Prostate gland (tissue), 2 donors: ENCODE measurements around the gene PHLDB1. TPM values are rescaled to one million over a fixed set of nuclear protein-coding genes. Genes with fewer than 3 reads are reported as not detected.

Experiments used
- DNase-seq: peaks from one replicate; pipeline ENCODE4 v3.0.0-alpha.2; 2019; ENCODE audit warnings: low spot score
- H3K27ac ChIP-seq, 2 donors: fragments of 200-600 bp; sonication (generic); 2 replicates each; pipeline ENCODE4 v1.5.1; 2017 to 2019
- H3K27me3 ChIP-seq: fragments of 200-600 bp; sonication (generic); replicated peaks from 2 replicates; pipeline ENCODE4 v1.5.1; 2019; ENCODE audit not compliant: insufficient read depth
- H3K36me3 ChIP-seq, 2 donors: fragments of 200-600 bp; sonication (generic); 1 replicate in 1 of 2; 2 replicates in 1 of 2; pipeline versions ENCODE4 v1.5.1 to v1.8.1; 2017 to 2019
- H3K4me1 ChIP-seq: fragments of 200-600 bp; sonication (generic); replicated peaks from 2 replicates; pipeline ENCODE4 v1.5.1; 2019
- H3K4me3 ChIP-seq, 2 donors: fragments of 200-600 bp; sonication (generic); 2 replicates each; pipeline ENCODE4 v1.5.1; 2017 to 2019
- H3K9me3 ChIP-seq: fragments of 200-600 bp; sonication (generic); 2 replicates; pipeline ENCODE4 v1.5.1; 2017
- POLR2A ChIP-seq: fragments of 450-650 bp; IDR thresholded peaks from one replicate; pipeline ENCODE4 v1.6.1; 2016; ENCODE audit warnings: antibody characterized with exemption, mild to moderate bottlenecking
- POLR2AphosphoS5 ChIP-seq: sonication (generic); formaldehyde crosslinking; IDR thresholded peaks from one replicate; pipeline ENCODE4 v1.6.1; 2017; ENCODE audit warnings: antibody characterized with exemption
- WGBS: methylation state at CpG from one replicate; pipeline ENCODE4 v1.1.5; 2018; 5-methylcytosine and 5-hydroxymethylcytosine counted together
- intact Hi-C: fragments of 100-400 bp; cut with DNase I; formaldehyde crosslinking; loops from one replicate; pipeline ENCODE4 v1.14.2; 2022
- total RNA-seq, 2 donors: library from RNA; depleted of rRNA; stranded (reverse); fragments of >200 nt; gene quantifications; one replicate each; pipeline ENCODE4 v1.1.0, GENCODE V29; 2016
- TF ChIP-seq, protein P1 (sequence below), 4 experiments: fragments of 200-600 bp in 2 of 4; fragments of 450-650 bp in 2 of 4; sonication (generic) in 2 of 4; IDR thresholded peaks; 1 replicate in 3 of 4; 2 replicates in 1 of 4; pipeline ENCODE4 v1.5.1; 2016 to 2019; ENCODE audit warnings: antibody characterized with exemption in 4 of 4, mild to moderate bottlenecking in 2 of 4, moderate library complexity in 2 of 4

PHLDB1 gene
- total RNA-seq, 2 donors from 2014 or later: 74.5 to 113 TPM

GRCh38 chr11:118659953-118660680 lies 52.7 kb downstream of the PHLDB1 start:
- TF ChIP-seq POLR2AphosphoS5 (no peak), POLR2A (no peak)
- TF ChIP-seq, protein P1, sequence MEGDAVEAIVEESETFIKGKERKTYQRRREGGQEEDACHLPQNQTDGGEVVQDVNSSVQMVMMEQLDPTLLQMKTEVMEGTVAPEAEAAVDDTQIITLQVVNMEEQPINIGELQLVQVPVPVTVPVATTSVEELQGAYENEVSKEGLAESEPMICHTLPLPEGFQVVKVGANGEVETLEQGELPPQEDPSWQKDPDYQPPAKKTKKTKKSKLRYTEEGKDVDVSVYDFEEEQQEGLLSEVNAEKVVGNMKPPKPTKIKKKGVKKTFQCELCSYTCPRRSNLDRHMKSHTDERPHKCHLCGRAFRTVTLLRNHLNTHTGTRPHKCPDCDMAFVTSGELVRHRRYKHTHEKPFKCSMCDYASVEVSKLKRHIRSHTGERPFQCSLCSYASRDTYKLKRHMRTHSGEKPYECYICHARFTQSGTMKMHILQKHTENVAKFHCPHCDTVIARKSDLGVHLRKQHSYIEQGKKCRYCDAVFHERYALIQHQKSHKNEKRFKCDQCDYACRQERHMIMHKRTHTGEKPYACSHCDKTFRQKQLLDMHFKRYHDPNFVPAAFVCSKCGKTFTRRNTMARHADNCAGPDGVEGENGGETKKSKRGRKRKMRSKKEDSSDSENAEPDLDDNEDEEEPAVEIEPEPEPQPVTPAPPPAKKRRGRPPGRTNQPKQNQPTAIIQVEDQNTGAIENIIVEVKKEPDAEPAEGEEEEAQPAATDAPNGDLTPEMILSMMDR (IDR thresholded peaks at IDR 0.05): no peak
- no peaks in the 10 kb centered on the region for H3K27me3 ChIP-seq
- H3K9me3 ChIP-seq: no peaks in the 10 kb centered on the region
- no peaks in the 10 kb centered on the region for H3K36me3 ChIP-seq
- DNase-seq: no peak
- H3K27ac ChIP-seq: no peak overlapping the region
- intact Hi-C loops: loop anchor here (5.0 kb wide), 2 partner anchors 53 to 68 kb away; partner anchors contain the start of gene PHLDB1
- no peak overlapping the region for H3K4me3 ChIP-seq
- H3K4me1 ChIP-seq: no peaks in the 10 kb centered on the region
- WGBS: 75% methylated on average over 14 of the region's 14 CpGs

DNA sequence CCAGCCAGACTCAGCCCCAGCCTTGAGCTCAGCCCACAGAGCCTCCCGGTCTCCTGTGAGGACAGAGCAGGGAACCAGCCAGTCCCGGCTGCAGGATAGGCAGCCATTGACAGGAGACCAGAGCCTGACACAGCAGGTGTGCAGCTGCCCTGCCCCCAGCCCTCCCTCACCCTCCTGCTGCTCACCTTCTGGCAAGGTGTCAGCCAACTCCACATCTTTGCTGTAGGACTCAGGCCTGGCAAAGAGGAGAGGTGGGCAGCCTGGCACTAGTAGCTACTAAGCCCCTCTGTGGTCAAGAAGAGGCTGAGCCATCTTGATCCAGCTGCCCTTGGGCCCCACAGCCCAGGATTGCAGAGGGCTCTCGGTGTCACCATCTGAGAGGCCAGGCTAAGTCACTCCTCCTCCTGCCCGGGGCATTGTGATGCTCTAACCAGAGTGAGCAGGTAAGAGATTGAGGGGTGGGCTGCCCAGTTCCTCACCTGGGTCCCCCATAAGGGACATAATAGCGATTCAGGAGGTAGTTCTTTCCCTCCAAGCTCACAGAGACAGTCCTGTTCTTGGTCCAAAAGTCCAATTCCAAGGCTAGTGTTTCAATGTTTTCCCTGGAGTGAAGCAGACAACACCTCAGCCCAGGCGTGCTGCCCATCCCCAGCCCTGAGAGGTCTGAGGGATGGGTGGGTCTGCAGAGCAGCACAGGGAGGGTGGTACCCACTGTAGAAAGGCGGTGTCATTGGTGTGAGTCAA lies 53.4 kb downstream of the PHLDB1 start:
- no peaks in the 10 kb centered on the region for H3K36me3 ChIP-seq
- intact Hi-C loops: no loop called here
- no peaks in the 10 kb centered on the region for H3K4me1 ChIP-seq
- TF ChIP-seq POLR2A (no peak), POLR2AphosphoS5 (no peak)
- TF ChIP-seq, protein P1 (IDR thresholded peaks at IDR 0.05): no peak
- no peak for DNase-seq
- H3K4me3 ChIP-seq: no peak overlapping the region
- 76% methylated on average over 7 of the region's 7 CpGs for WGBS
- H3K9me3 ChIP-seq: no peaks in the 10 kb centered on the region
- no peak overlapping the region for H3K27ac ChIP-seq
- no peaks in the 10 kb centered on the region for H3K27me3 ChIP-seq

GRCh38 chr11:118661425-118662301 lies 54.2 kb downstream of the PHLDB1 start:
- 87% methylated on average over 19 of the region's 19 CpGs for WGBS
- no peak for DNase-seq
- Histone ChIP-seq H3K27ac (no peak overlapping the region), H3K27me3 (no peaks in the 10 kb centered on the region), H3K9me3 (no peaks in the 10 kb centered on the region), H3K4me1 (no peaks in the 10 kb centered on the region), H3K36me3 (no peaks in the 10 kb centered on the region), H3K4me3 (no peak overlapping the region)
- intact Hi-C loops: no loop called here
- no peak for TF ChIP-seq POLR2AphosphoS5
- TF ChIP-seq POLR2A: no peak

DNA sequence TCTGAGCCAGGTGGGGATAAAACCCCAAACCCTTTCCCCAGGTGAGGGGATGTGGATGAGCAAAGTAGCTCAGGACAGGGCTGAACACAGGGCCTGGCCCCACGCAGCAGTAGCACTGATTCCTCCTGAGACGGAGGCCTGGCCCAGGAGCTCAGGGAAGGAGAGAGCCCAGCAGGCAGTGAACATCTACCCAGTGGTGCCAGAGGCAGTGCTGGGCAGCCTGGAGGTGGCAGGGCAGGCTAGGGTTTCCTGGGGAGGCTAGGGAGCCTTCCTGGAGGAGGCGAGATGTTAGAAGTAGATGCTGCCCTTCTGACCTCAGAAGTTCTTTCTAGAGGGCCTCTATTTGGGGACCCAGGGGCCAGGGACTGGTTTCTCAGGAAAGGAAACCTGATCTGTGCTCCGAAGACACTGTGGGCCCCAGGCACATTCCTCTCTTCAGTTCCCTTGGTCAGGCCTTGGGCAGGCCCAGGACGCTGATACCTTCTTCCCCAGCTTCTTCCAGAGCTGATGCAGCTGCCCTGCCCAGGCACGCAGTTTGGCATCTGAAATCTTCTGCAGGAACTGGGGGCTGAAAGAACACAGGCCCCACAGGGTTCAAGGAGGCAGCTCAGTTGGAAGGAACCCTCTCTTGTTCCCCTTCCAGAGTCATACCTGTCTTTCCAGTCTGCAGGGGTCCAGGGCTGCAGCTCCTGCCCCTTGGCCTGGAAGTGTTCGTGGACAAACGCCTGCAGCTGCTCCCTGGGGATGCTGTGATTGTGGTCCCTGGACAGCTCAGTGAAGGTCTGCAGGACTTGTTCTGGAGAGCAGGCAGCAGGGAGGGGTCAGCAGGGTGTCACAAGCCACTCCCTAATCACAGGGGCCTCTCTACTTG lies 55.2 kb downstream of the PHLDB1 start:
- Histone ChIP-seq H3K36me3 (no peaks in the 10 kb centered on the region), H3K9me3 (no peaks in the 10 kb centered on the region), H3K4me3 (no peak overlapping the region), H3K27ac (no peak overlapping the region), H3K27me3 (no peaks in the 10 kb centered on the region), H3K4me1 (no peaks in the 10 kb centered on the region)
- DNase-seq: no peak
- intact Hi-C loops: no loop called here
- WGBS: 51% methylated on average over 8 of the region's 8 CpGs
- TF ChIP-seq, protein P1 (IDR thresholded peaks at IDR 0.05): no peak
- TF ChIP-seq POLR2A: no peak
- no peak for TF ChIP-seq POLR2AphosphoS5
